ENCODE measurements around the gene LSMEM2. TPM values are rescaled to one million over a fixed set of nuclear protein-coding genes. Genes with fewer than 3 reads are reported as not detected.

Gene LSMEM2
- total and polyA plus RNA-seq, 2 experiments from 2014 or later: not detected

- DNase-seq (ENCODE audit: low spot score): peak; percentile 90
- no peak for TF ChIP-seq EZH2 (IDR thresholded peaks at IDR 0.05; ENCODE audit: borderline replicate concordance)
- TF ChIP-seq CTCF (IDR thresholded peaks at IDR 0.05; ENCODE audit: poor library complexity): peak; percentile 99
- peaks cover 21% of the 10 kb centered on the region for H3K79me2 ChIP-seq
- peaks cover 10% of the 10 kb centered on the region for H3K27me3 ChIP-seq
- 22% methylated on average over 50 of the region's 61 CpGs for WGBS (ENCODE audit: low lambda C conversion rate, missing lambda C conversion rate)
- no peak overlapping the region for H3K27ac ChIP-seq
- no peaks in the 10 kb centered on the region for H3K36me3 ChIP-seq (replicated peaks; ENCODE audit: insufficient read depth, low read depth)
- no peaks in the 10 kb centered on the region for H3K9me3 ChIP-seq (ENCODE audit: low read depth)
- no peak overlapping the region for H3K4me3 ChIP-seq
- H3K4me2 ChIP-seq: peak overlapping the region; percentile 69
- H2AFZ ChIP-seq: no peak overlapping the region
- H3K9me2 ChIP-seq (replicated peaks; ENCODE audit: insufficient read depth): no peaks in the 10 kb centered on the region
- peaks cover 45% of the 10 kb centered on the region for H3K4me1 ChIP-seq (ENCODE audit: insufficient read depth)
- H4K20me1 ChIP-seq (ENCODE audit: insufficient read depth, poor library complexity, severe bottlenecking): no peaks in the 10 kb centered on the region
These were observed 5.8 kb upstream of the LSMEM2 start for GRCh38 chr3:50272911-50273688.

- no peak overlapping the region for H3K4me3 ChIP-seq
- peaks cover 10% of the 10 kb centered on the region for H3K27me3 ChIP-seq
- no peaks in the 10 kb centered on the region for H4K20me1 ChIP-seq (ENCODE audit: insufficient read depth, poor library complexity, severe bottlenecking)
- TF ChIP-seq CTCF (IDR thresholded peaks at IDR 0.05; ENCODE audit: poor library complexity) (no peak), EZH2 (IDR thresholded peaks at IDR 0.05; ENCODE audit: borderline replicate concordance) (no peak), EZH2phosphoT487 (IDR thresholded peaks at IDR 0.05; ENCODE audit: low read depth, severe bottlenecking, unreplicated experiment) (no peak)
- 89% methylated on average over 21 of the region's 31 CpGs for WGBS (ENCODE audit: low lambda C conversion rate, missing lambda C conversion rate)
- H3K9me3 ChIP-seq (ENCODE audit: low read depth): no peaks in the 10 kb centered on the region
- no peaks in the 10 kb centered on the region for H3K36me3 ChIP-seq (replicated peaks; ENCODE audit: insufficient read depth, low read depth)
- no peaks in the 10 kb centered on the region for H3K9me2 ChIP-seq (replicated peaks; ENCODE audit: insufficient read depth)
- no peak overlapping the region for H3K27ac ChIP-seq
- DNase-seq (ENCODE audit: low spot score): no peak
- H3K4me1 ChIP-seq (ENCODE audit: insufficient read depth): peaks cover 40% of the 10 kb centered on the region
- peaks cover 21% of the 10 kb centered on the region for H3K79me2 ChIP-seq
- H2AFZ ChIP-seq: no peak overlapping the region
- H3K4me2 ChIP-seq: no peak overlapping the region
These were observed 5.2 kb upstream of the LSMEM2 start for GRCh38 chr3:50273689-50274065.

GRCh38 chr3:50274371-50275104, 4.3 kb upstream of the LSMEM2 start:
- H3K9me3 ChIP-seq (ENCODE audit: low read depth): no peaks in the 10 kb centered on the region
- H4K20me1 ChIP-seq (ENCODE audit: insufficient read depth, poor library complexity, severe bottlenecking): no peaks in the 10 kb centered on the region
- H3K9me2 ChIP-seq (replicated peaks; ENCODE audit: insufficient read depth): no peaks in the 10 kb centered on the region
- no peaks in the 10 kb centered on the region for H3K36me3 ChIP-seq (replicated peaks; ENCODE audit: insufficient read depth, low read depth)
- H3K4me3 ChIP-seq: no peak overlapping the region
- WGBS (ENCODE audit: low lambda C conversion rate, missing lambda C conversion rate): 42% methylated on average over 20 of the region's 26 CpGs
- peaks cover 21% of the 10 kb centered on the region for H3K79me2 ChIP-seq
- peak; percentile 83 for DNase-seq (ENCODE audit: low spot score)
- TF ChIP-seq CTCF (IDR thresholded peaks at IDR 0.05; ENCODE audit: poor library complexity): peak; percentile 76
- no peak for TF ChIP-seq EZH2phosphoT487 (IDR thresholded peaks at IDR 0.05; ENCODE audit: low read depth, severe bottlenecking, unreplicated experiment)
- peaks cover 33% of the 10 kb centered on the region for H3K4me1 ChIP-seq (ENCODE audit: insufficient read depth)
- no peak overlapping the region for H3K4me2 ChIP-seq
- no peak overlapping the region for H3K27ac ChIP-seq
- H3K27me3 ChIP-seq: peaks cover 10% of the 10 kb centered on the region
- no peak overlapping the region for H2AFZ ChIP-seq

Measured in hepatocyte (in vitro differentiated cells).